Keratinocyte (primary cell): Measurements from ENCODE around the gene ACVR2B. TPM values are rescaled to one million over a fixed set of nuclear protein-coding genes. Genes with fewer than 3 reads are reported as not detected.

ENCODE experiments used
- DNase-seq: peaks from one replicate; pipeline ENCODE4 v3.0.0-alpha.2; 2011; ENCODE audit warnings: low read depth, missing footprints, low spot score
- FAIRE-seq: peaks from 2 replicates; lab custom pipeline; 2011; peaks lifted over from hg19 to GRCh38; lab: Jason Lieb, UNC
- H2AFZ ChIP-seq: 2 replicates; pipeline ENCODE4 v1.6.0; 2012; ENCODE audit warnings: low read length, control low read depth, inconsistent platforms; ENCODE audit not compliant: control insufficient read depth
- H3K27ac ChIP-seq: 2 replicates; pipeline ENCODE4 v1.5.1; 2011; ENCODE audit warnings: low read length; ENCODE audit not compliant: control insufficient read depth, insufficient read depth
- H3K27me3 ChIP-seq: 3 replicates; pipeline ENCODE4 v1.6.0; 2011; ENCODE audit warnings: low read length; ENCODE audit not compliant: control insufficient read depth, insufficient read depth; ENCODE audit errors: extremely low read depth
- H3K36me3 ChIP-seq, 2 experiments: 2 replicates in 1 of 2; 3 replicates in 1 of 2; pipeline ENCODE4 v1.5.1; 2011; ENCODE audit warnings: low read length in 2 of 2, mild to moderate bottlenecking in 1 of 2; ENCODE audit not compliant: control insufficient read depth in 2 of 2, insufficient read depth in 2 of 2; ENCODE audit errors: extremely low read depth in 1 of 2
- H3K4me1 ChIP-seq: 3 replicates; pipeline ENCODE4 v1.5.1; 2011; ENCODE audit warnings: low read length; ENCODE audit not compliant: control insufficient read depth, insufficient read depth; ENCODE audit errors: extremely low read depth
- H3K4me2 ChIP-seq: 3 replicates; pipeline ENCODE4 v1.6.0; 2011; ENCODE audit warnings: low read depth, low read length; ENCODE audit not compliant: control insufficient read depth, insufficient read depth; ENCODE audit errors: extremely low read depth
- H3K4me3 ChIP-seq, 3 experiments: fragments of 200-600 bp in 1 of 3; sonication (generic) in 1 of 3; 2 replicates in 2 of 3; 3 replicates in 1 of 3; pipeline ENCODE4 v1.5.1; 2011 to 2016; ENCODE audit warnings: low read length in 3 of 3, mild to moderate bottlenecking in 3 of 3, control low read depth in 2 of 3, inconsistent platforms in 1 of 3, low read depth in 1 of 3, mixed read lengths in 1 of 3, mixed run types in 1 of 3, moderate library complexity in 1 of 3; ENCODE audit not compliant: control insufficient read depth in 2 of 3, insufficient read depth in 2 of 3; ENCODE audit errors: extremely low read depth in 1 of 3
- H3K79me2 ChIP-seq: 2 replicates; pipeline ENCODE4 v1.6.0; 2012; ENCODE audit warnings: low read length; ENCODE audit not compliant: control insufficient read depth, insufficient read depth
- H3K9ac ChIP-seq: 3 replicates; pipeline ENCODE4 v1.6.0; 2011; ENCODE audit warnings: low read length; ENCODE audit not compliant: control insufficient read depth, insufficient read depth; ENCODE audit errors: extremely low read depth
- H3K9me1 ChIP-seq: 3 replicates; pipeline ENCODE4 v1.6.0; 2011; ENCODE audit warnings: low read length; ENCODE audit not compliant: control insufficient read depth, insufficient read depth; ENCODE audit errors: extremely low read depth
- H3K9me3 ChIP-seq: 2 replicates; pipeline ENCODE4 v1.5.1; 2012; ENCODE audit warnings: low read depth, low read length; ENCODE audit not compliant: control insufficient read depth
- H4K20me1 ChIP-seq: 3 replicates; pipeline ENCODE4 v1.6.0; 2011; ENCODE audit warnings: low read length; ENCODE audit not compliant: control insufficient read depth, insufficient read depth; ENCODE audit errors: extremely low read depth
- CTCF ChIP-seq, 3 experiments: IDR thresholded peaks in 1 of 3; conservative IDR thresholded peaks in 1 of 3; optimal IDR thresholded peaks in 1 of 3; 2 replicates in 2 of 3; 3 replicates in 1 of 3; pipeline versions ENCODE3 to v1.5.1; 2011; ENCODE audit warnings: low read length in 3 of 3, mild to moderate bottlenecking in 3 of 3, moderate library complexity in 2 of 3, control low read depth in 1 of 3, inconsistent platforms in 1 of 3; ENCODE audit not compliant: insufficient read depth in 2 of 3; ENCODE audit errors: extremely low read depth in 1 of 3
- EZH2 ChIP-seq: IDR thresholded peaks from one replicate; pipeline ENCODE4 v1.6.1; 2012; ENCODE audit warnings: inconsistent platforms, mild to moderate bottlenecking, low read length, moderate library complexity
- dilution Hi-C: fragments of 300-500 bp; cut with MboI; formaldehyde crosslinking; loops from one replicate; pipeline ENCODE4 v1.7.0; 2020; ENCODE audit warnings: low sequenced_read_pairs; ENCODE audit not compliant: extremely low pct_ligation_motif_present
- polyA plus RNA-seq, 5 experiments: library from polyadenylated mRNA; depleted of rRNA in 3 of 5; stranded (reverse) in 3 of 5; stranded (forward) in 1 of 5; unstranded in 1 of 5; fragments of >200 nt; gene quantifications; 1 replicate in 1 of 5; 2 replicates in 3 of 5; 3 replicates in 1 of 5; pipeline versions ENCODE4 v1.2.1 to v1.2.3, GENCODE V29; 2011 to 2012; ENCODE audit warnings: missing spikeins in 2 of 5, low read depth in 1 of 5, low replicate concordance in 1 of 5

Gene ACVR2B
- polyA plus RNA-seq, 1 donor (not counting 4 experiments of a cell fraction or from before 2014, with no cell fraction given): 0.46 TPM

DNA sequence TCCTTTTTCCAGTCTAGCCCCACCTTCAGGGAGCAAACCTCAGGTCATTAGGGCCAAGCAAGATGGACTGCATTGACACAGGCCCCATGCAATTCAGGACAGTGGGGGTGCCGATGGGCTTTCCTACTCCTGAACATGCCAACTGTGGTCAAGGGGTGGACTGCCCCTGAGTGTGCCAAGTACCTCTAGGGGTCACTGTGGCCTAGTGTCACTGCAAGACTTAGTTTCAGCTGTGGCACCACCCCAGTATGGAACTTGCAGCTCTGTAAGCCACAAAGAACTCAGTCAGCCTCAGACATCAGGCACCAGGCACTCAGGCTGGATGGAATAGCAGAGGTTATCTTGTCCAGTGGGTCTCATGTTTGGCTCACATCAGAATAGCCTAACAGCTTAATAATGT is 74.8 kb downstream of the ACVR2B start:
- H3K4me3 ChIP-seq: no peak overlapping the region
- no peaks in the 10 kb centered on the region for H3K9me1 ChIP-seq
- H3K36me3 ChIP-seq: peaks cover 0 to 2% of the 10 kb centered on the region in 2 experiments
- H3K4me1 ChIP-seq: peaks cover 8% of the 10 kb centered on the region
- H3K9me3 ChIP-seq: no peaks in the 10 kb centered on the region
- DNase-seq (no peak), FAIRE-seq (no peak)
- no peaks in the 10 kb centered on the region for H3K27me3 ChIP-seq
- no peak overlapping the region for H3K9ac ChIP-seq
- no peak overlapping the region for H3K4me2 ChIP-seq
- TF ChIP-seq CTCF (optimal IDR thresholded peaks at IDR 0.05 in 1 of 3, IDR thresholded peaks at IDR 0.05 in 1 of 3, conservative IDR thresholded peaks at IDR 0.05 in 1 of 3; ENCODE audit: extremely low read depth in 1 of 3, insufficient read depth in 2 of 3, low read length in 3 of 3): peak in 1 of 3 experiments; percentile 40
- no peak for TF ChIP-seq EZH2
- H3K27ac ChIP-seq: no peak overlapping the region
- dilution Hi-C loops: no loop called here
- no peaks in the 10 kb centered on the region for H4K20me1 ChIP-seq
- H2AFZ ChIP-seq: no peak overlapping the region
- H3K79me2 ChIP-seq: no peaks in the 10 kb centered on the region

DNA sequence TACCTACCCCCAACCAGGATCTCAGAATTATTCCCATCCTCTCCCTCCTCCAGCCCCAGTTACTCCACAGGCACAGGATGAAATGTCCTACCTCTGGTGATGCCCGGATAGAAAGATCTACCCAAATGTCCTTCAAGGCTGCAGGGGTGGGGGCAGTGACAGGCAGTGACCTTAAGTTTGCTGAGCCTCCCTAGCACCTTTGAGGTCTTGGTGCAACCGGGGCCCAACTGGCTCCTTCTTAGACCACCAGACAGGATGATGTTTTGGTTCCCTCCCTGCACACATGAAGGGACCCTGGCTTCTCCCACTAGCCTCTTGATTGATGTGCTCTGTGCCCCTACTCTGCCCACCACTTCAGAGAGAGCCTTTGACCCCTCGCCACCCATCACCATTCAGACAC is 78.8 kb downstream of the ACVR2B start:
- no peak overlapping the region for H3K4me3 ChIP-seq
- no peaks in the 10 kb centered on the region for H3K9me3 ChIP-seq
- TF ChIP-seq CTCF (optimal IDR thresholded peaks at IDR 0.05 in 1 of 3, IDR thresholded peaks at IDR 0.05 in 1 of 3, conservative IDR thresholded peaks at IDR 0.05 in 1 of 3; ENCODE audit: extremely low read depth in 1 of 3, insufficient read depth in 2 of 3, low read length in 3 of 3): no peak
- H3K9me1 ChIP-seq: no peaks in the 10 kb centered on the region
- no peaks in the 10 kb centered on the region for H3K79me2 ChIP-seq
- no peak overlapping the region for H3K4me2 ChIP-seq
- H4K20me1 ChIP-seq: no peaks in the 10 kb centered on the region
- no peaks in the 10 kb centered on the region for H3K27me3 ChIP-seq
- no peak overlapping the region for H3K9ac ChIP-seq
- H3K4me1 ChIP-seq: peaks cover 8% of the 10 kb centered on the region
- dilution Hi-C loops: no loop called here
- DNase-seq (no peak), FAIRE-seq (no peak)
- no peak overlapping the region for H3K27ac ChIP-seq
- H2AFZ ChIP-seq: no peak overlapping the region
- H3K36me3 ChIP-seq: no peaks in the 10 kb centered on the region
